IPS-NIHi11 (cell line): Measurements from ENCODE around the gene FBXO24.
A peak's percentile ranks its signal among the peaks of the same experiment; 100 is the strongest.

Source experiments
- DNase-seq: peaks from one replicate; pipeline ENCODE4 v3.0.0; 2012; ENCODE audit warnings: mixed read lengths, low spot score

FBXO24 gene

GRCh38 chr7:100574362-100575205 is 11.5 kb upstream of the FBXO24 start:
- no peak for DNase-seq

- no peak for DNase-seq
These were observed 10.9 kb upstream of the FBXO24 start for GRCh38 chr7:100575206-100575631.

GRCh38 chr7:100575746-100576383 is 10.3 kb upstream of the FBXO24 start:
- DNase-seq, result no peak

- DNase-seq, result no peak
These were observed 9.6 kb upstream of the FBXO24 start for GRCh38 chr7:100576384-100576993.

- no peak for DNase-seq
These were observed 9.0 kb upstream of the FBXO24 start for GRCh38 chr7:100577103-100577502.

GRCh38 chr7:100577507-100577906 is 8.6 kb upstream of the FBXO24 start:
- no peak for DNase-seq

- no peak for DNase-seq
These were observed 7.6 kb upstream of the FBXO24 start for GRCh38 chr7:100578246-100579183.

- no peak for DNase-seq
These were observed 5.5 kb upstream of the FBXO24 start for GRCh38 chr7:100580466-100581283.

- no peak for DNase-seq
These were observed 4.0 kb upstream of the FBXO24 start for GRCh38 chr7:100582041-100582579.

- no peak for DNase-seq
These were observed 3.5 kb upstream of the FBXO24 start for GRCh38 chr7:100582650-100583049.

GRCh38 chr7:100583132-100584053 is 2.7 kb upstream of the FBXO24 start:
- DNase-seq, result no peak

- DNase-seq, result no peak
These were observed 2.0 kb upstream of the FBXO24 start for GRCh38 chr7:100584054-100584682.

GRCh38 chr7:100584683-100585510 is 1.2 kb upstream of the FBXO24 start:
- peak; percentile 69 for DNase-seq

GRCh38 chr7:100585511-100586265 is 440 bp upstream of the FBXO24 start, which contains the start of gene LRCH4:
TSS of gene LRCH4 (minus strand) at chr7:100586129. CDS start at chr7:100586100, 29 bp downstream.
- DNase-seq, result peak; percentile 83

GRCh38 chr7:100588438-100588837 is 2.3 kb downstream of the FBXO24 start:
- no peak for DNase-seq

GRCh38 chr7:100589341-100589947 is 3.3 kb downstream of the FBXO24 start:
- no peak for DNase-seq
